ENCODE measurements around the gene FOCAD. TPM values are rescaled to one million over a fixed set of nuclear protein-coding genes. Genes with fewer than 3 reads are reported as not detected.
A peak's percentile ranks its signal among the peaks of the same experiment; 100 is the strongest.

FOCAD gene, protein sequence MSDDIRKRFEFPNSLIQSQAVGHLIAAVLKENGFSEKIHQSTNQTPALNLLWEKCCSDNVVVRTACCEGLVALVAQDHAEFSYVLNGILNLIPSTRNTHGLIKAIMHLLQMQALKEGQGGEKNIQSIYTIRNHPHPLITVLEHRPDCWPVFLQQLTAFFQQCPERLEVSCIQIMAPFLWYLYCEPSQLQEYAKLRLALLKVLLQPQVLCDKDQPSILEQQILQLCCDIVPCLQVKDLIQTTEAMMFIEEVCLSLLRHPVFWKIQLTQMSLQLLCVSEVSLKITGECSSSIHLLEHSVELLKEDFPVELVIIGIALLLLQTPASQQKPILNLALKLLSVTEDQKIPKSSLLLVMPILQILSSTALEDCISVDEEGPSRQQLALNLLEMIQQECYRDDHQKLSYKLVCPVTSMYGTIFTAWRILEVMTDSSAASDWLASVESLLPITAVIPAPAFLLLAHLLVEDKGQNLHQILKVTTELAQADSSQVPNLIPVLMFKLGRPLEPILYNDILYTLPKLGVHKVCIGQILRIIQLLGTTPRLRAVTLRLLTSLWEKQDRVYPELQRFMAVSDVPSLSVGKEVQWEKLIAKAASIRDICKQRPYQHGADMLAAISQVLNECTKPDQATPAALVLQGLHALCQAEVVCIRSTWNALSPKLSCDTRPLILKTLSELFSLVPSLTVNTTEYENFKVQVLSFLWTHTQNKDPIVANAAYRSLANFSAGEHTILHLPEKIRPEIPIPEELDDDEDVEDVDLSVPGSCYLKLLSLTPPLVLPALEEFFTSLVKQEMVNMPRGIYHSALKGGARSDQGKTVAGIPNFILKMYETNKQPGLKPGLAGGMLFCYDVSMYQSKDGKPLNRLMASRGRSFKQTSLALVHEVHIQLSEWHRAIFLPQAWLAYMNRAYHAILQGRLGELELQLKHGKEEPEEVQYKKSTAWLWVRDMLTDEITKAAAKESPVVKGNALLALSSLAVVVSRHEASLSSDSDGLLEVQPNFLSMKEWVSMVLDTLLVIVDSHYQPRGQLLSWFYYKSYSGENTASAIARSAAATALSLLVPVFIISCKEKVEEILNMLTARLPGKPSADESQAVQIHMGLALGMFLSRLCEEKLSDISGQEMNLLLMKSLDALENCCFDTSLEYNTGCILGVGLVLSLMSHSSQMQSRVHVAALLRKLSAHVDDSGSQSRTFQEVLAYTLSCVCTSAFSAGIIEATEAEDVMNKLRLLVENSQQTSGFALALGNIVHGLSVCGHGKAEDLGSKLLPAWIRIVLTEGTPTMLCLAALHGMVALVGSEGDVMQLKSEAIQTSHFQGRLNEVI (N-terminal part only)
- 104 TPM for total RNA-seq (ENCODE audit: unreplicated experiment)
- long read RNA-seq, partial matches to known transcripts, result 6 of 10 reads
- long read RNA-seq, other reads (novel, unspliced or antisense), result 4 of 10 reads

DNA sequence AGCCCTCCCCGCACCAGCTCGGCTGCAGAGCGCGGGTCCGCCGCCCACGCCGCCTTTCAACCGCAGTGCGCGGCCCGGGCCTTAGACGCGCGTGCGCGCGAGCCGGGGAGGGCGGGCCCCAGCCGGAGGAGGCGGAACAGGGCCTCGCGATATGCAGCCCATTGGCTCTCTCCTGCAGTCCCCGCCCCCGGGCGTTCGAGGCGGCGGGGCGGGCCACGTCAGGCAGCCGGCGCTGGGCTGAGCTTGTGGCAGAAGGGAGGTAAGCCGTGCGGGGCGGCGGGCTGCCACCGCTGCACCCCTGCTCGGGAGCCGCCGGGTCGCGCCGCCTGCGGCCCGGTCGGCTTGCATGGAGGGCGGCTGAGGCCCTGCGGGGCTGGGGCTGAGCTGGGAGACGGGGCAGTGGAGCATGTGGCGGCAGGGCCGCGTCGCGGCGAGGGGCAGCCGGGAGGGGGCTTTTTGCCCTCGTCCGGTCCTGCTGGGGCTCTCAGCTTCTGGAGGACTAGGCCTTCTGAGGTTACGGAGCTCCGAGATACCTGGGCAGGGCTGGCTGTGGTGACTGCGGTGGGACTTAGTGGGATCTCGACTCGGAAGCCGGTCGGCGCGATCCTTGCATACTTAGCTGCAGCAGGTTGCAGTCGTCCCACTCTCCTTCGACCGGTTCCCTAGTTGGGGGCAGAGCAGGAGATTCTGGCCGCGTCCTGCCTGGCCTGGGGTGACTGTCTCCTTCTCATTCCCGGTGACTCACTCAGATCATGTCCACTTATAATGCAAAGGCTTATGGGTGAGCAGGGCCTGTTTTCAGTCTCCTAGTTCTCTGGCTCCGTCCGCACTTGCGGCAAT, at the start of gene FOCAD:
TSS of gene FOCAD (plus strand) at position 225 of the 840 bp plus-strand sequence. CDS start 31,095 bp downstream, outside the sequence.
- TF ChIP-seq, protein P1, sequence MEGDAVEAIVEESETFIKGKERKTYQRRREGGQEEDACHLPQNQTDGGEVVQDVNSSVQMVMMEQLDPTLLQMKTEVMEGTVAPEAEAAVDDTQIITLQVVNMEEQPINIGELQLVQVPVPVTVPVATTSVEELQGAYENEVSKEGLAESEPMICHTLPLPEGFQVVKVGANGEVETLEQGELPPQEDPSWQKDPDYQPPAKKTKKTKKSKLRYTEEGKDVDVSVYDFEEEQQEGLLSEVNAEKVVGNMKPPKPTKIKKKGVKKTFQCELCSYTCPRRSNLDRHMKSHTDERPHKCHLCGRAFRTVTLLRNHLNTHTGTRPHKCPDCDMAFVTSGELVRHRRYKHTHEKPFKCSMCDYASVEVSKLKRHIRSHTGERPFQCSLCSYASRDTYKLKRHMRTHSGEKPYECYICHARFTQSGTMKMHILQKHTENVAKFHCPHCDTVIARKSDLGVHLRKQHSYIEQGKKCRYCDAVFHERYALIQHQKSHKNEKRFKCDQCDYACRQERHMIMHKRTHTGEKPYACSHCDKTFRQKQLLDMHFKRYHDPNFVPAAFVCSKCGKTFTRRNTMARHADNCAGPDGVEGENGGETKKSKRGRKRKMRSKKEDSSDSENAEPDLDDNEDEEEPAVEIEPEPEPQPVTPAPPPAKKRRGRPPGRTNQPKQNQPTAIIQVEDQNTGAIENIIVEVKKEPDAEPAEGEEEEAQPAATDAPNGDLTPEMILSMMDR (IDR thresholded peaks at IDR 0.05; ENCODE audit: partially characterized antibody, unreplicated experiment), result no peak
- Mint-ChIP-seq H3K4me3 (ENCODE audit: unreplicated experiment) (peak within 1 kb of the TSS; percentile 84), H3K9me3 (ENCODE audit: unreplicated experiment) (peaks cover 4% of the 10 kb centered on the region), H3K27ac (ENCODE audit: unreplicated experiment) (peak within 1 kb of the TSS; percentile 83), H3K4me1 (ENCODE audit: low read depth, unreplicated experiment) (peaks cover 10% of the 10 kb centered on the region), H3K27me3 (ENCODE audit: unreplicated experiment) (no peaks in the 10 kb centered on the region), H3K36me3 (ENCODE audit: unreplicated experiment) (no peaks in the 10 kb centered on the region)
- peak; percentile 98 for DNase-seq

DNA sequence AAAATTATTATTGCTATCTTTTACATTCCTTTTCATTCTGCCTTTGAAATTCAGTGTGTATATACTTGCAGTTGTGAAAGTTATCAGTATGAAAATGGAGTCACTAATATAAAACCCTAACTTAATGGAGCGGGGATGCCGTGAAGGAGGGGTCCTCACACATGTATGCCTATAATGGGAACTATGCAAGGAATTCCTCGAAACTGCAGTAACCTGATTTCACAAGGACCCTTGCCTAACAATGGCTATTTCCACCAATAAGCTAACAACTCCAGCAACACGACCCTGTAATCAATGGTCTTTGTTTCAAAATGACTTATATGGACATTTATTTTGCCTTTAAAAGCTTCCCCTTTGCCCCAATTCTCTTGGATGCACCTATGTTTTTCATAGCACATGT, 49.2 kb upstream of the FOCAD start:
- Mint-ChIP-seq H3K4me1 (ENCODE audit: low read depth, unreplicated experiment) (no peaks in the 10 kb centered on the region), H3K36me3 (ENCODE audit: unreplicated experiment) (no peaks in the 10 kb centered on the region), H3K27me3 (ENCODE audit: unreplicated experiment) (no peaks in the 10 kb centered on the region), H3K4me3 (ENCODE audit: unreplicated experiment) (no peak overlapping the region), H3K27ac (ENCODE audit: unreplicated experiment) (no peak overlapping the region), H3K9me3 (ENCODE audit: unreplicated experiment) (no peaks in the 10 kb centered on the region)
- DNase-seq, result no peak
- TF ChIP-seq, protein P1 (IDR thresholded peaks at IDR 0.05; ENCODE audit: partially characterized antibody, unreplicated experiment), result no peak

DNA sequence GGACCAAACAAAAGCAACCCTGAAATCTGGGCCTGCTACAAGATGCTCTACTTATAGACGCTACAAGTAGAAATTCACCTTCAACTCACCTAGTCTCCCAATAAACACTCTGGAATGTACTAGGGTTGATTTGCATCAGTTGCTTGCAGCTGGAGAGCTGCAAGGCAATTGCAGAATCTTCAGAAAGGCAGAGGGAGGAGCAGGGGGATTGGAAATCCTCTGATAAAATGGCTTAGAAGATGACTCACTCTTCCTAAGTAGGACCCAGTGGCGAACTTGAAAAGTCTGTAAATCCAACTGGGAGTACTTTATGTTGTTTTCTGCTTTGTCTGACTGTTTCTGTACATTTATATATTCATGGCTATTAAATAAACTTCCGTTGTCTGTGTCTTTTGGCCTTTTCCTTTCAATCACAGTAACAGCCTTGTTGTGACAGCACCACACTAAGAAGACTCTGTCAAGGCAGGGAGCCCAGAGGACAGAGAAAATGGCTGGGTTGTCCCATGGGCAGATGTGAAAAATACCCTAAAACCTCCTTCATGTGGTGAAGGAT, 47.1 kb upstream of the FOCAD start:
- Mint-ChIP-seq H3K4me3 (ENCODE audit: unreplicated experiment) (no peak overlapping the region), H3K9me3 (ENCODE audit: unreplicated experiment) (no peaks in the 10 kb centered on the region), H3K27me3 (ENCODE audit: unreplicated experiment) (no peaks in the 10 kb centered on the region), H3K36me3 (ENCODE audit: unreplicated experiment) (no peaks in the 10 kb centered on the region), H3K27ac (ENCODE audit: unreplicated experiment) (no peak overlapping the region), H3K4me1 (ENCODE audit: low read depth, unreplicated experiment) (peaks cover 1% of the 10 kb centered on the region)
- DNase-seq, result no peak
- TF ChIP-seq, protein P1 (IDR thresholded peaks at IDR 0.05; ENCODE audit: partially characterized antibody, unreplicated experiment), result no peak
